Liver (tissue), 9 donors: Measurements from ENCODE around the gene DNAAF5. TPM values are rescaled to one million over a fixed set of nuclear protein-coding genes. Genes with fewer than 3 reads are reported as not detected.

Experiments used
- DNase-seq: peaks from one replicate; pipeline ENCODE4 v3.0.0-alpha.2; 2017; ENCODE audit warnings: low spot score
- H3K27ac ChIP-seq, 2 donors: one replicate each; pipeline ENCODE4 v1.7.0; 2013; ENCODE audit warnings: inconsistent platforms in 2 of 2, low read length in 2 of 2, control low read depth in 1 of 2, low read depth in 1 of 2, mild to moderate bottlenecking in 1 of 2
- H3K27me3 ChIP-seq, 4 donors: one replicate each; pipeline versions ENCODE4 v1.6.1 to v1.7.0; 2013; ENCODE audit warnings: low read length in 3 of 4, inconsistent platforms in 1 of 4, mild to moderate bottlenecking in 1 of 4, moderate library complexity in 1 of 4; ENCODE audit not compliant: control insufficient read depth in 4 of 4, insufficient read depth in 4 of 4
- H3K36me3 ChIP-seq, 4 donors: one replicate each; pipeline versions ENCODE4 v1.6.1 to v1.7.0; 2013; ENCODE audit warnings: low read length in 3 of 4, mild to moderate bottlenecking in 3 of 4, low read depth in 1 of 4, moderate library complexity in 1 of 4; ENCODE audit not compliant: control insufficient read depth in 4 of 4, insufficient read depth in 3 of 4
- H3K4me1 ChIP-seq, 4 donors: one replicate each; pipeline versions ENCODE4 v1.6.1 to v1.7.0; 2013; ENCODE audit warnings: low read length in 3 of 4, mild to moderate bottlenecking in 3 of 4, moderate library complexity in 1 of 4; ENCODE audit not compliant: control insufficient read depth in 4 of 4, insufficient read depth in 4 of 4
- H3K4me3 ChIP-seq, 3 donors: one replicate each; pipeline versions ENCODE4 v1.6.1 to v1.7.0; 2013; ENCODE audit warnings: low read length in 3 of 3, control low read depth in 1 of 3, low read depth in 1 of 3, mild to moderate bottlenecking in 1 of 3
- H3K9ac ChIP-seq, 2 donors: one replicate each; pipeline ENCODE4 v1.7.0; 2013; ENCODE audit warnings: low read length in 2 of 2, mild to moderate bottlenecking in 2 of 2, moderate library complexity in 2 of 2, control low read depth in 1 of 2, low read depth in 1 of 2
- H3K9me3 ChIP-seq, 4 donors: one replicate each; pipeline versions ENCODE4 v1.6.1 to v1.7.0; 2013; ENCODE audit warnings: low read length in 3 of 4; ENCODE audit not compliant: control insufficient read depth in 4 of 4
- EGR1 ChIP-seq, 2 donors: IDR thresholded peaks; 2 replicates each; pipeline ENCODE4 v1.6.1; 2016 to 2018; ENCODE audit warnings: antibody characterized with exemption in 2 of 2, low read depth in 2 of 2
- FOXA1 ChIP-seq: IDR thresholded peaks from 2 replicates; pipeline ENCODE4 v1.6.1; 2016; ENCODE audit warnings: antibody characterized with exemption
- FOXA2 ChIP-seq: IDR thresholded peaks from 2 replicates; pipeline ENCODE4 v1.6.1; 2016; ENCODE audit warnings: antibody characterized with exemption
- GABPA ChIP-seq, 2 donors: IDR thresholded peaks in 1 of 2; conservative IDR thresholded peaks in 1 of 2; 2 replicates each; pipeline ENCODE4 v1.6.1; 2016; ENCODE audit warnings: antibody characterized with exemption in 2 of 2, mild to moderate bottlenecking in 1 of 2, moderate library complexity in 1 of 2
- HNF4A ChIP-seq, 2 donors: conservative IDR thresholded peaks; 2 replicates each; pipeline ENCODE4 v1.6.1; 2016; ENCODE audit warnings: antibody characterized with exemption in 2 of 2, mild to moderate bottlenecking in 2 of 2
- HNF4G ChIP-seq: IDR thresholded peaks from 2 replicates; pipeline ENCODE4 v1.6.1; 2016; ENCODE audit warnings: antibody characterized with exemption
- JUND ChIP-seq, 2 donors: IDR thresholded peaks; 2 replicates each; pipeline ENCODE4 v1.6.1; 2016; ENCODE audit warnings: antibody characterized with exemption in 2 of 2
- RAD21 ChIP-seq, 2 donors: IDR thresholded peaks; 2 replicates each; pipeline ENCODE4 v1.6.1; 2016; ENCODE audit warnings: antibody characterized with exemption in 2 of 2, mild to moderate bottlenecking in 2 of 2
- RXRA ChIP-seq, 2 donors: IDR thresholded peaks; 2 replicates each; pipeline ENCODE4 v1.6.1; 2017 to 2018; ENCODE audit warnings: antibody characterized with exemption in 2 of 2, mild to moderate bottlenecking in 1 of 2
- SP1 ChIP-seq: IDR thresholded peaks from 2 replicates; pipeline ENCODE4 v1.6.1; 2018; ENCODE audit warnings: antibody characterized with exemption, mild to moderate bottlenecking
- TAF1 ChIP-seq: conservative IDR thresholded peaks from 2 replicates; pipeline ENCODE4 v1.6.1; 2016; ENCODE audit warnings: antibody characterized with exemption, mild to moderate bottlenecking
- YY1 ChIP-seq: IDR thresholded peaks from 2 replicates; pipeline ENCODE4 v1.6.1; 2016; ENCODE audit warnings: antibody characterized with exemption, mild to moderate bottlenecking
- WGBS: extraction: QIAGEN DNeasy Blood & Tissue Kit; methylation state at CpG from one replicate; pipeline ENCODE4 v1.1.7; 2013; 5-methylcytosine and 5-hydroxymethylcytosine counted together
- polyA plus RNA-seq, 2 donors: library from polyadenylated mRNA; stranded (reverse) in 1 of 2; unstranded in 1 of 2; fragments of 200-250 nt in 1 of 2; fragments of >200 nt in 1 of 2; fragmentation: Nextera tagmentation in 1 of 2; extraction: Ambion mirVana in 1 of 2; gene quantifications; one replicate each; pipeline versions ENCODE4 v1.2.1 to v1.2.3, GENCODE V29; 2013 to 2015
- total RNA-seq, 2 donors: library from RNA; depleted of rRNA; stranded (reverse); fragments of >200 nt; gene quantifications; one replicate each; pipeline ENCODE4 v1.2.3, GENCODE V29; 2014
- TF ChIP-seq, protein P1 (sequence below): fragments of 150-350 bp; IDR thresholded peaks from 2 replicates; pipeline ENCODE4 v1.5.1; 2017; ENCODE audit warnings: improper control_type of control experiment, low read depth, low read length; ENCODE audit not compliant: missing input control
- TF ChIP-seq, protein P2 (sequence below): IDR thresholded peaks from 2 replicates; pipeline ENCODE4 v1.6.1; 2016; ENCODE audit warnings: antibody characterized with exemption, mild to moderate bottlenecking
- TF ChIP-seq, protein P3 (sequence below): IDR thresholded peaks from 2 replicates; pipeline ENCODE4 v1.6.1; 2016; ENCODE audit warnings: antibody characterized with exemption
- TF ChIP-seq, protein P4 (sequence below): IDR thresholded peaks from 2 replicates; pipeline ENCODE4 v1.6.1; 2016; ENCODE audit warnings: antibody characterized with exemption
- donor health status: healthy.
- donor health status: healthy.
- donor health status: healthy.
- donor health status: healthy.
- donor health status: healthy.

The DNAAF5 gene
- total and polyA plus RNA-seq, 4 donors = 3.1 to 11.1 (median 9.5) TPM

DNA sequence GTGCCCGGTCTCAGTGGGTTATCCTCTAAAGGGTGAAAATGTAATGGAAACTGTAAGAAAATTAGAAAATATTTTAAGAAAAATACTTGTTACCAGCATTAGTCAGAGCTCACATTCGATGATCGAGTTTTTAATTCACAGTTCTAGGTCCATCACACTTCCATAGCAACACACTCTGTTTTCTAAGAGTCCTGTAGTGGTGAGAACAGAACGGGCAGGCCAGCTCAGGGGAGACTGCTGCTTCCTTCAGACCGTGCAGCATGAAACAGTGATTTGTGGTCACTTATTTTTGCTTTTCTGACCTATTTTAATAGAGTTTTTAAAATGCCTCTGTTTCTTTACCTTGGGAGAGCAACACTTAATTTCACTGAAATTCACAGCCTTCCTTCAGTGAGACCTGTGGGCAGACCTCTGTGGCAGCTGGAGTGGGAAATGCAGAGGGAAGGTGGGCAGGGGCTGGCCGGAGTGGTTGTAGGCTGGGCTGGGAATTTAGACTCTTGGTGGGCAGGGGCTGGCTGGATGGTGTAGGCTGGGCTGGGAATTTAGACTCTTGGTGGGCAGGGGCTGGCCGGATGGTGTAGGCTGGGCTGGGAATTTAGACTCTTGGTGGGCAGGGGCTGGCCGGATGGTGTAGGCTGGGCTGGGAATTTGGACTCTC, 107.2 kb downstream of the DNAAF5 start:
- TF ChIP-seq EGR1 (IDR thresholded peaks at IDR 0.05; ENCODE audit: low read depth in 2 of 2) (no peak), TAF1 (no peak), SP1 (no peak), GABPA (IDR thresholded peaks at IDR 0.05 in 1 of 2, conservative IDR thresholded peaks at IDR 0.05 in 1 of 2) (no peak), RXRA (IDR thresholded peaks at IDR 0.05) (no peak), HNF4A (conservative IDR thresholded peaks at IDR 0.05) (no peak), FOXA2 (no peak), JUND (IDR thresholded peaks at IDR 0.05) (no peak), RAD21 (IDR thresholded peaks at IDR 0.05) (no peak)
- TF ChIP-seq, protein P1, sequence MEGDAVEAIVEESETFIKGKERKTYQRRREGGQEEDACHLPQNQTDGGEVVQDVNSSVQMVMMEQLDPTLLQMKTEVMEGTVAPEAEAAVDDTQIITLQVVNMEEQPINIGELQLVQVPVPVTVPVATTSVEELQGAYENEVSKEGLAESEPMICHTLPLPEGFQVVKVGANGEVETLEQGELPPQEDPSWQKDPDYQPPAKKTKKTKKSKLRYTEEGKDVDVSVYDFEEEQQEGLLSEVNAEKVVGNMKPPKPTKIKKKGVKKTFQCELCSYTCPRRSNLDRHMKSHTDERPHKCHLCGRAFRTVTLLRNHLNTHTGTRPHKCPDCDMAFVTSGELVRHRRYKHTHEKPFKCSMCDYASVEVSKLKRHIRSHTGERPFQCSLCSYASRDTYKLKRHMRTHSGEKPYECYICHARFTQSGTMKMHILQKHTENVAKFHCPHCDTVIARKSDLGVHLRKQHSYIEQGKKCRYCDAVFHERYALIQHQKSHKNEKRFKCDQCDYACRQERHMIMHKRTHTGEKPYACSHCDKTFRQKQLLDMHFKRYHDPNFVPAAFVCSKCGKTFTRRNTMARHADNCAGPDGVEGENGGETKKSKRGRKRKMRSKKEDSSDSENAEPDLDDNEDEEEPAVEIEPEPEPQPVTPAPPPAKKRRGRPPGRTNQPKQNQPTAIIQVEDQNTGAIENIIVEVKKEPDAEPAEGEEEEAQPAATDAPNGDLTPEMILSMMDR = no peak
- TF ChIP-seq, protein P2, sequence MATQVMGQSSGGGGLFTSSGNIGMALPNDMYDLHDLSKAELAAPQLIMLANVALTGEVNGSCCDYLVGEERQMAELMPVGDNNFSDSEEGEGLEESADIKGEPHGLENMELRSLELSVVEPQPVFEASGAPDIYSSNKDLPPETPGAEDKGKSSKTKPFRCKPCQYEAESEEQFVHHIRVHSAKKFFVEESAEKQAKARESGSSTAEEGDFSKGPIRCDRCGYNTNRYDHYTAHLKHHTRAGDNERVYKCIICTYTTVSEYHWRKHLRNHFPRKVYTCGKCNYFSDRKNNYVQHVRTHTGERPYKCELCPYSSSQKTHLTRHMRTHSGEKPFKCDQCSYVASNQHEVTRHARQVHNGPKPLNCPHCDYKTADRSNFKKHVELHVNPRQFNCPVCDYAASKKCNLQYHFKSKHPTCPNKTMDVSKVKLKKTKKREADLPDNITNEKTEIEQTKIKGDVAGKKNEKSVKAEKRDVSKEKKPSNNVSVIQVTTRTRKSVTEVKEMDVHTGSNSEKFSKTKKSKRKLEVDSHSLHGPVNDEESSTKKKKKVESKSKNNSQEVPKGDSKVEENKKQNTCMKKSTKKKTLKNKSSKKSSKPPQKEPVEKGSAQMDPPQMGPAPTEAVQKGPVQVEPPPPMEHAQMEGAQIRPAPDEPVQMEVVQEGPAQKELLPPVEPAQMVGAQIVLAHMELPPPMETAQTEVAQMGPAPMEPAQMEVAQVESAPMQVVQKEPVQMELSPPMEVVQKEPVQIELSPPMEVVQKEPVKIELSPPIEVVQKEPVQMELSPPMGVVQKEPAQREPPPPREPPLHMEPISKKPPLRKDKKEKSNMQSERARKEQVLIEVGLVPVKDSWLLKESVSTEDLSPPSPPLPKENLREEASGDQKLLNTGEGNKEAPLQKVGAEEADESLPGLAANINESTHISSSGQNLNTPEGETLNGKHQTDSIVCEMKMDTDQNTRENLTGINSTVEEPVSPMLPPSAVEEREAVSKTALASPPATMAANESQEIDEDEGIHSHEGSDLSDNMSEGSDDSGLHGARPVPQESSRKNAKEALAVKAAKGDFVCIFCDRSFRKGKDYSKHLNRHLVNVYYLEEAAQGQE = no peak
- TF ChIP-seq, protein P3, sequence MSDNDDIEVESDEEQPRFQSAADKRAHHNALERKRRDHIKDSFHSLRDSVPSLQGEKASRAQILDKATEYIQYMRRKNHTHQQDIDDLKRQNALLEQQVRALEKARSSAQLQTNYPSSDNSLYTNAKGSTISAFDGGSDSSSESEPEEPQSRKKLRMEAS = no peak
- no peak overlapping the region for H3K4me3 ChIP-seq
- 90% methylated on average over 8 of the region's 8 CpGs for WGBS
- peaks cover 2 to 9% (median 2%) of the 10 kb centered on the region in 4 donors for H3K36me3 ChIP-seq
- peaks cover 0 to 15% (median 0%) of the 10 kb centered on the region in 4 donors for H3K4me1 ChIP-seq
- H3K27me3 ChIP-seq = no peaks in the 10 kb centered on the region
- H3K27ac ChIP-seq = no peak overlapping the region
- DNase-seq = no peak
- H3K9ac ChIP-seq = no peak overlapping the region
- no peaks in the 10 kb centered on the region for H3K9me3 ChIP-seq

DNA sequence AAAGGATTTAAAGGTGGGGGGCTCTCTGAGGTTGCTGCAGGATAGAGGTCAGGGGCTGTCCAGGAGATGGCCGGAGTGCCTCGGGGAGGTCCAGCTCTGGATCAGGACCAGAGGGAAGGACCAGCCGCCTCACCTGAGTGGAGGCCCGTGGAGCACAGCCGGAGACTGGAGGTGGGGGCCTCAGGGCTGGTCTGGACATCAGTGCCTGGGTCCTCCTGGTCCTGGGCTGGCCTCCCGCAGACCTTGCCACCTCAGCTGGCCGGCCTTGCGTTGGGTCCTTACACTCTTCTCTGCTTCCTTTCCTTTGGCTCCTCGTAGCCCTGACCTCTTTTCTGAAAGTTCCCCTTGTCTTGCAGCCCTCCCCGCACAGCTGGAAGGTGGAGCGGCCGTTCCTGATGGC, 107.8 kb downstream of the DNAAF5 start:
- no peak for DNase-seq
- Histone ChIP-seq H3K27me3 (no peaks in the 10 kb centered on the region), H3K4me3 (no peak overlapping the region), H3K9ac (no peak overlapping the region), H3K4me1 (peaks cover 0 to 12% (median 0%) of the 10 kb centered on the region in 4 donors), H3K27ac (no peak overlapping the region), H3K36me3 (peaks cover 4 to 14% (median 7%) of the 10 kb centered on the region in 4 donors), H3K9me3 (no peaks in the 10 kb centered on the region)
- WGBS = 96% methylated on average over 12 of the region's 12 CpGs
- TF ChIP-seq JUND (IDR thresholded peaks at IDR 0.05) (no peak), HNF4G (no peak), GABPA (IDR thresholded peaks at IDR 0.05 in 1 of 2, conservative IDR thresholded peaks at IDR 0.05 in 1 of 2) (no peak), FOXA2 (no peak), EGR1 (IDR thresholded peaks at IDR 0.05; ENCODE audit: low read depth in 2 of 2) (no peak), RAD21 (IDR thresholded peaks at IDR 0.05) (no peak), YY1 (no peak), FOXA1 (no peak), HNF4A (conservative IDR thresholded peaks at IDR 0.05) (no peak), SP1 (no peak), TAF1 (no peak)
- TF ChIP-seq, protein P1 = no peak
- TF ChIP-seq, protein P3 = no peak
- TF ChIP-seq, protein P2 = no peak
- TF ChIP-seq, protein P4, sequence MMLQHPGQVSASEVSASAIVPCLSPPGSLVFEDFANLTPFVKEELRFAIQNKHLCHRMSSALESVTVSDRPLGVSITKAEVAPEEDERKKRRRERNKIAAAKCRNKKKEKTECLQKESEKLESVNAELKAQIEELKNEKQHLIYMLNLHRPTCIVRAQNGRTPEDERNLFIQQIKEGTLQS = no peak
